SK-N-SH (cell line): ENCODE data around the gene TAS2R41. TPM values are rescaled to one million over a fixed set of nuclear protein-coding genes. Genes with fewer than 3 reads are reported as not detected.

Experiments
- CTCF ChIA-PET: fragments of 300-600, 350-600 bp; formaldehyde crosslinking; extraction: SDS; loops from one replicate; lab custom pipeline; 2021; lab: Yijun Ruan, JAX
- POLR2A ChIA-PET: fragments of 350-600 bp; sonication (Branson Sonifier 250); formaldehyde crosslinking; extraction: SDS; loops from one replicate; lab custom pipeline; 2020; ENCODE audit warnings: antibody characterized with exemption, inconsistent platforms; lab: Yijun Ruan, JAX
- DNase-seq: peaks from one replicate; pipeline ENCODE4 v3.0.0; 2012
- H2AFZ ChIP-seq: fragments of 200-600 bp; sonication (generic); 2 replicates; pipeline ENCODE4 v1.8.1; 2016; ENCODE audit warnings: antibody characterized with exemption, mild to moderate bottlenecking, low read depth
- H3F3A ChIP-seq: fragments of 200-600 bp; sonication (generic); replicated peaks from 2 replicates; pipeline ENCODE3; 2016; ENCODE audit warnings: antibody characterized with exemption, mild to moderate bottlenecking; ENCODE audit not compliant: insufficient read depth
- H3K27ac ChIP-seq, 2 experiments: fragments of 200-500 bp in 1 of 2; fragments of 200-600 bp in 1 of 2; sonication (Bioruptor generic) in 1 of 2; sonication (generic), shearing (Covaris generic) in 1 of 2; 2 replicates each; pipeline versions ENCODE4 v1.5.1 to v1.6.1; 2014 to 2016; ENCODE audit warnings: low read depth in 2 of 2, inconsistent platforms in 1 of 2, low read length in 1 of 2, mild to moderate bottlenecking in 1 of 2, mixed read lengths in 1 of 2
- H3K27me3 ChIP-seq: fragments of 200-600 bp; sonication (generic), shearing (Covaris generic); 2 replicates; pipeline ENCODE4 v1.6.1; 2016; ENCODE audit warnings: mixed run types; ENCODE audit not compliant: insufficient read depth
- H3K36me3 ChIP-seq, 2 experiments: fragments of 200-500 bp in 1 of 2; fragments of 200-600 bp in 1 of 2; sonication (Bioruptor generic) in 1 of 2; sonication (generic) in 1 of 2; replicated peaks in 1 of 2; 2 replicates each; pipeline versions ENCODE3 to v1.5.1; 2014 to 2016; ENCODE audit warnings: low read length in 1 of 2, mild to moderate bottlenecking in 1 of 2; ENCODE audit not compliant: insufficient read depth in 2 of 2, control insufficient read depth in 1 of 2
- H3K4me1 ChIP-seq, 2 experiments: fragments of 200-500 bp in 1 of 2; fragments of 200-600 bp in 1 of 2; sonication (Bioruptor generic) in 1 of 2; sonication (generic), shearing (Covaris generic) in 1 of 2; 2 replicates each; pipeline versions ENCODE4 v1.5.1 to v1.6.1; 2014 to 2016; ENCODE audit warnings: low read depth in 1 of 2, low read length in 1 of 2, mixed run types in 1 of 2; ENCODE audit not compliant: insufficient read depth in 2 of 2, control insufficient read depth in 1 of 2
- H3K4me2 ChIP-seq: fragments of 200-600 bp; sonication (generic), shearing (Covaris generic); 2 replicates; pipeline ENCODE4 v1.6.1; 2017; ENCODE audit warnings: mixed run types
- H3K4me3 ChIP-seq, 2 experiments: fragments of 200-500 bp in 1 of 2; fragments of 200-600 bp in 1 of 2; sonication (Bioruptor generic) in 1 of 2; sonication (generic), shearing (Covaris generic) in 1 of 2; 2 replicates each; pipeline versions ENCODE4 v1.5.1 to v1.8.1; 2014 to 2016; ENCODE audit warnings: low read depth in 2 of 2, inconsistent platforms in 1 of 2, low read length in 1 of 2, mild to moderate bottlenecking in 1 of 2, mixed read lengths in 1 of 2, moderate library complexity in 1 of 2
- H3K79me2 ChIP-seq: fragments of 200-600 bp; sonication (generic); 2 replicates; pipeline ENCODE4 v1.8.1; 2017; ENCODE audit warnings: mild to moderate bottlenecking; ENCODE audit not compliant: insufficient read depth
- H3K9ac ChIP-seq: fragments of 200-600 bp; sonication (generic); 2 replicates; pipeline ENCODE4 v1.6.1; 2017; ENCODE audit warnings: mixed run types
- H3K9me2 ChIP-seq: fragments of 200-600 bp; sonication (generic); 2 replicates; pipeline ENCODE4 v1.6.1; 2017; ENCODE audit warnings: mixed run types
- H3K9me3 ChIP-seq: fragments of 200-600 bp; sonication (generic); 2 replicates; pipeline ENCODE4 v1.6.1; 2017; ENCODE audit warnings: mixed run types, mild to moderate bottlenecking, moderate library complexity
- H4K20me1 ChIP-seq: fragments of 200-600 bp; sonication (generic); 2 replicates; pipeline ENCODE4 v1.6.1; 2017; ENCODE audit warnings: mild to moderate bottlenecking, mixed run types; ENCODE audit not compliant: insufficient read depth
- ELF1 ChIP-seq: IDR thresholded peaks from 2 replicates; pipeline ENCODE4 v1.4.0; 2012
- EP300 ChIP-seq, 2 experiments: IDR thresholded peaks; 2 replicates each; pipeline versions ENCODE4 v1.4.0 to v1.6.1; 2012; ENCODE audit warnings: borderline replicate concordance in 1 of 2, low read depth in 1 of 2, low read length in 1 of 2
- EZH2phosphoT487 ChIP-seq: fragments of 200-600 bp; sonication (generic); IDR thresholded peaks from 2 replicates; pipeline ENCODE4 v1.6.1; 2017; ENCODE audit warnings: low read depth, mixed run types, mild to moderate bottlenecking, antibody characterized with exemption, moderate library complexity, borderline replicate concordance
- FOXJ3 ChIP-seq: sonication (generic); formaldehyde crosslinking; IDR thresholded peaks from 2 replicates; pipeline ENCODE4 v1.5.1; 2020; ENCODE audit warnings: mild to moderate bottlenecking, missing genetic modification reagents
- GATA2 ChIP-seq: sonication (generic); formaldehyde crosslinking; IDR thresholded peaks from 2 replicates; pipeline ENCODE4 v1.5.0; 2020; ENCODE audit warnings: mild to moderate bottlenecking, missing genetic modification reagents
- JUND ChIP-seq: IDR thresholded peaks from 2 replicates; pipeline ENCODE4 v1.4.0; 2012
- MEF2A ChIP-seq: IDR thresholded peaks from 2 replicates; pipeline ENCODE4 v1.4.0; 2012; ENCODE audit warnings: low read depth, borderline replicate concordance
- MXI1 ChIP-seq: IDR thresholded peaks from 2 replicates; pipeline ENCODE4 v1.6.1; 2012; ENCODE audit warnings: mild to moderate bottlenecking, low read depth, low read length, improper control_type of control experiment
- RCOR1 ChIP-seq: fragments of 150-350 bp; IDR thresholded peaks from 2 replicates; pipeline ENCODE4 v1.6.1; 2017; ENCODE audit warnings: antibody characterized with exemption, low read length
- REST ChIP-seq: IDR thresholded peaks from 2 replicates; pipeline ENCODE4 v1.6.1; 2012; ENCODE audit warnings: mild to moderate bottlenecking, low read depth, low read length, moderate library complexity
- TAF1 ChIP-seq: IDR thresholded peaks from 2 replicates; pipeline ENCODE4 v1.6.1; 2012; ENCODE audit warnings: low read depth, mild to moderate bottlenecking, low read length, moderate library complexity, borderline replicate concordance
- TCF12 ChIP-seq: IDR thresholded peaks from 2 replicates; pipeline ENCODE4 v1.4.0; 2012
- YY1 ChIP-seq: IDR thresholded peaks from 2 replicates; pipeline ENCODE4 v1.4.0; 2012; ENCODE audit warnings: low read depth, mild to moderate bottlenecking
- WGBS: methylation state at CpG from one replicate; pipeline ENCODE4 v1.1.6; 2017; ENCODE audit warnings: low lambda C conversion rate; 5-methylcytosine and 5-hydroxymethylcytosine counted together
- polyA plus RNA-seq, 3 experiments: library from polyadenylated mRNA; depleted of rRNA; stranded (reverse); fragments of >200 nt; gene quantifications; 2 replicates each; pipeline ENCODE4 v1.2.3, GENCODE V29; 2012
- TF ChIP-seq, protein P1 (sequence below): fragments of 150-350 bp; IDR thresholded peaks from 2 replicates; pipeline ENCODE4 v1.6.1; 2016; ENCODE audit warnings: mild to moderate bottlenecking, low read depth, low read length
- TF ChIP-seq, protein P2 (sequence below): fragments of 200-600 bp; sonication (generic); IDR thresholded peaks from 2 replicates; pipeline ENCODE4 v1.6.1; 2017; ENCODE audit warnings: antibody characterized with exemption, mild to moderate bottlenecking, moderate library complexity

TAS2R41 gene
- polyA plus RNA-seq, 1 of the 3 experiments (the other 2 are of a cell fraction): not detected

DNA sequence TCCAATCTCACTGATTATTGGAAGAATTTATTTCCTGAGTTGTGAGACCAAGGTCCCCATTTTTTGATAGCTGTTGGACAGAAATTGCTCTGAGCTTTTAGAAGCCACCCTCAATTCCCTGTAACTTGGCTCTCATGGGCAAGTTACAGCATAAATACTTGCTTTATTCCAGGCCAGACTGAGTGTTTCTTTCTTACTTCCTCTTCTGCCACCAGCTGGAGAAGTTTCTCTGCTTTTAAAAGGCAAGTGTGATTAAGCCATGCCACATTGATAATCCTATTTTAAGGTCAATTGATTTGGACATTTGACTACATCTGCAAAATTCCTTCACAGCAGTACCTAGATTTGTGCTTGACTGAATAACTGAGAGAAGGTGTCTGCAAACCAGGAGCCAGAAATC, 14.1 kb upstream of the TAS2R41 start (continued):
- TF ChIP-seq TCF12 (no peak), JUND (no peak), GATA2 (no peak)
- TF ChIP-seq, protein P1, sequence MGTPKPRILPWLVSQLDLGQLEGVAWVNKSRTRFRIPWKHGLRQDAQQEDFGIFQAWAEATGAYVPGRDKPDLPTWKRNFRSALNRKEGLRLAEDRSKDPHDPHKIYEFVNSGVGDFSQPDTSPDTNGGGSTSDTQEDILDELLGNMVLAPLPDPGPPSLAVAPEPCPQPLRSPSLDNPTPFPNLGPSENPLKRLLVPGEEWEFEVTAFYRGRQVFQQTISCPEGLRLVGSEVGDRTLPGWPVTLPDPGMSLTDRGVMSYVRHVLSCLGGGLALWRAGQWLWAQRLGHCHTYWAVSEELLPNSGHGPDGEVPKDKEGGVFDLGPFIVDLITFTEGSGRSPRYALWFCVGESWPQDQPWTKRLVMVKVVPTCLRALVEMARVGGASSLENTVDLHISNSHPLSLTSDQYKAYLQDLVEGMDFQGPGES: no peak
- TF ChIP-seq, all 33 proteins: peak for 0

GRCh38 chr7:143463957-143464356, 13.7 kb upstream of the TAS2R41 start:
- no peaks in the 10 kb centered on the region for H3K79me2 ChIP-seq
- DNase-seq: no peak
- H3K4me3 ChIP-seq: no peak overlapping the region
- 25% methylated on average over 1 of the region's 1 CpG for WGBS
- TF ChIP-seq FOXJ3 (CRISPR knock-in tag): no peak
- no peak for TF ChIP-seq TAF1
- H3K9ac ChIP-seq: no peak overlapping the region
- 0 out of 2 replicates have a peak, but pooled peaks cover 15% of the 10 kb centered on the region for H3K9me3 ChIP-seq
- no peak overlapping the region for H2AFZ ChIP-seq
- H3K4me1 ChIP-seq: no peaks in the 10 kb centered on the region
- H4K20me1 ChIP-seq: no peaks in the 10 kb centered on the region
- H3K4me2 ChIP-seq: no peak overlapping the region
- H3K36me3 ChIP-seq: peaks cover 0 to 5% of the 10 kb centered on the region in 2 experiments
- no peaks in the 10 kb centered on the region for H3K9me2 ChIP-seq
- ChIA-PET CTCF (no interaction called here), POLR2A (no interaction called here)
- no peak overlapping the region for H3K27ac ChIP-seq
- peaks cover 11% of the 10 kb centered on the region for H3F3A ChIP-seq
- H3K27me3 ChIP-seq: no peaks in the 10 kb centered on the region

DNA sequence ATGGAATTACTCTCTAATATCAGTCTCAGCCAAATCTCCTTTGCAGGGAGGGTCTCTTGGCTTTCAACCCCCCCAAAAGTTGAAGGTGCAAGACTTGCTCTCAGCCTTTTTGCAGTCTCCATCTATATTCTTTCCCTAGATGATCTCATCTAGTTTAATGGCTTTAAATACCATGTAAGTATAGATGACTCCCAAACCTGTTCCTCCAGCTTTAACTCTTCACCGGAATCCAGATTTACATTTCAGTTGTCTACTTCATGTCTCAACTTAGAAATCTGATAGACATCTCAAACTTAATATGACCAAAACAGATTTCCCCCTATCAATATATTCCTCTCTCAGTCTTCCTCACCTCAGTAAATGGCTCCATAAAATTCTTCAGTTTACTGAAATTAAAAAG, 9.9 kb upstream of the TAS2R41 start:
- ChIA-PET POLR2A (no interaction called here), CTCF (no interaction called here)
- no peaks in the 10 kb centered on the region for H3K79me2 ChIP-seq
- no peaks in the 10 kb centered on the region for H4K20me1 ChIP-seq
- no peaks in the 10 kb centered on the region for H3K9me2 ChIP-seq
- no peak overlapping the region for H3K4me3 ChIP-seq
- no peak overlapping the region for H3K4me2 ChIP-seq
- H3K9ac ChIP-seq: no peak overlapping the region
- H2AFZ ChIP-seq: 0 out of 2 replicates have a peak overlapping the region, but pooled peaks have one; percentile 32
- DNase-seq: no peak
- H3K27me3 ChIP-seq: no peaks in the 10 kb centered on the region
- H3K36me3 ChIP-seq: peaks cover 0 to 5% of the 10 kb centered on the region in 2 experiments
- H3K9me3 ChIP-seq: 0 out of 2 replicates have a peak, but pooled peaks cover 4% of the 10 kb centered on the region
- H3K4me1 ChIP-seq: no peaks in the 10 kb centered on the region
- H3F3A ChIP-seq: no peaks in the 10 kb centered on the region
- WGBS: 82% methylated on average over 1 of the region's 1 CpG
- TF ChIP-seq, protein P1: no peak
- TF ChIP-seq ELF1 (no peak), EP300 (IDR thresholded peaks at IDR 0.05; ENCODE audit: borderline replicate concordance in 1 of 2, low read depth in 1 of 2, low read length in 1 of 2) (no peak), GATA2 (no peak), RCOR1 (no peak), FOXJ3 (CRISPR knock-in tag) (no peak), MXI1 (no peak), MEF2A (no peak), REST (no peak), YY1 (no peak), EZH2phosphoT487 (no peak)
- TF ChIP-seq, protein P2, sequence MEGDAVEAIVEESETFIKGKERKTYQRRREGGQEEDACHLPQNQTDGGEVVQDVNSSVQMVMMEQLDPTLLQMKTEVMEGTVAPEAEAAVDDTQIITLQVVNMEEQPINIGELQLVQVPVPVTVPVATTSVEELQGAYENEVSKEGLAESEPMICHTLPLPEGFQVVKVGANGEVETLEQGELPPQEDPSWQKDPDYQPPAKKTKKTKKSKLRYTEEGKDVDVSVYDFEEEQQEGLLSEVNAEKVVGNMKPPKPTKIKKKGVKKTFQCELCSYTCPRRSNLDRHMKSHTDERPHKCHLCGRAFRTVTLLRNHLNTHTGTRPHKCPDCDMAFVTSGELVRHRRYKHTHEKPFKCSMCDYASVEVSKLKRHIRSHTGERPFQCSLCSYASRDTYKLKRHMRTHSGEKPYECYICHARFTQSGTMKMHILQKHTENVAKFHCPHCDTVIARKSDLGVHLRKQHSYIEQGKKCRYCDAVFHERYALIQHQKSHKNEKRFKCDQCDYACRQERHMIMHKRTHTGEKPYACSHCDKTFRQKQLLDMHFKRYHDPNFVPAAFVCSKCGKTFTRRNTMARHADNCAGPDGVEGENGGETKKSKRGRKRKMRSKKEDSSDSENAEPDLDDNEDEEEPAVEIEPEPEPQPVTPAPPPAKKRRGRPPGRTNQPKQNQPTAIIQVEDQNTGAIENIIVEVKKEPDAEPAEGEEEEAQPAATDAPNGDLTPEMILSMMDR: no peak
- TF ChIP-seq, all 33 proteins: peak for 0
- no peak overlapping the region for H3K27ac ChIP-seq
